GM23248 (cell line): Measurements from ENCODE around the gene TMEM59. TPM values are rescaled to one million over a fixed set of nuclear protein-coding genes. Genes with fewer than 3 reads are reported as not detected.

Experiments
- DNase-seq: peaks from one replicate; pipeline ENCODE4 v3.0.0-alpha.2; 2015
- H2AFZ ChIP-seq: fragments of 200-600 bp; sonication (generic); 2 replicates; pipeline ENCODE4 v1.6.1; 2016; ENCODE audit warnings: antibody characterized with exemption
- H3F3A ChIP-seq: fragments of 200-600 bp; sonication (generic); 2 replicates; pipeline ENCODE4 v1.6.1; 2016; ENCODE audit warnings: mild to moderate bottlenecking, antibody characterized with exemption, mixed run types; ENCODE audit not compliant: insufficient read depth
- H3K27ac ChIP-seq: fragments of 200-600 bp; sonication (generic); 2 replicates; pipeline ENCODE4 v1.5.1; 2016; ENCODE audit warnings: mild to moderate bottlenecking
- H3K27me3 ChIP-seq: fragments of 200-600 bp; sonication (generic); replicated peaks from 2 replicates; pipeline ENCODE4 v1.6.1; 2016; ENCODE audit warnings: mild to moderate bottlenecking; ENCODE audit not compliant: insufficient read depth
- H3K36me3 ChIP-seq: fragments of 200-600 bp; sonication (generic); 2 replicates; pipeline ENCODE4 v1.6.1; 2016; ENCODE audit warnings: low read depth, mild to moderate bottlenecking
- H3K4me1 ChIP-seq: fragments of 200-600 bp; sonication (generic); 2 replicates; pipeline ENCODE4 v1.6.1; 2016; ENCODE audit warnings: mild to moderate bottlenecking; ENCODE audit not compliant: insufficient read depth
- H3K4me2 ChIP-seq: fragments of 200-600 bp; sonication (generic); one replicate; pipeline ENCODE4 v1.6.1; 2016; ENCODE audit warnings: mild to moderate bottlenecking; ENCODE audit not compliant: unreplicated experiment
- H3K4me3 ChIP-seq: fragments of 200-600 bp; sonication (generic); 2 replicates; pipeline ENCODE4 v1.5.1; 2016; ENCODE audit warnings: mild to moderate bottlenecking
- H3K79me2 ChIP-seq: fragments of 200-600 bp; sonication (generic); 2 replicates; pipeline ENCODE4 v1.6.1; 2016; ENCODE audit warnings: mild to moderate bottlenecking; ENCODE audit not compliant: insufficient read depth
- H3K9ac ChIP-seq: fragments of 200-600 bp; sonication (generic); 2 replicates; pipeline ENCODE4 v1.6.1; 2016; ENCODE audit warnings: mild to moderate bottlenecking
- H3K9me2 ChIP-seq: fragments of 200-600 bp; sonication (generic); 2 replicates; pipeline ENCODE4 v1.6.1; 2016; ENCODE audit warnings: mixed run types, mild to moderate bottlenecking, moderate library complexity; ENCODE audit not compliant: insufficient read depth
- H3K9me3 ChIP-seq: fragments of 200-600 bp; sonication (generic); one replicate; pipeline ENCODE4 v1.6.1; 2017; ENCODE audit warnings: low read depth
- H4K20me1 ChIP-seq: fragments of 200-600 bp; sonication (generic); 2 replicates; pipeline ENCODE4 v1.6.0; 2016; ENCODE audit not compliant: insufficient read depth
- EZH2 ChIP-seq: fragments of 200-600 bp; sonication (generic); IDR thresholded peaks from 2 replicates; pipeline ENCODE4 v1.6.1; 2018; ENCODE audit warnings: antibody characterized with exemption, mild to moderate bottlenecking; ENCODE audit not compliant: insufficient read depth, poor library complexity, severe bottlenecking
- EZH2phosphoT487 ChIP-seq: fragments of 200-600 bp; sonication (generic); IDR thresholded peaks from 2 replicates; pipeline ENCODE4 v1.6.1; 2018; ENCODE audit warnings: antibody characterized with exemption, moderate library complexity, mild to moderate bottlenecking, low read depth; ENCODE audit not compliant: insufficient read depth
- WGBS, 2 experiments: methylation state at CpG; one replicate each; pipeline ENCODE4 v1.1.6; 2015 to 2017; ENCODE audit warnings: low lambda C conversion rate in 2 of 2, low coverage in 1 of 2; ENCODE audit errors: missing lambda C conversion rate in 2 of 2; 5-methylcytosine and 5-hydroxymethylcytosine counted together
- in situ Hi-C: fragments of 300-500 bp; cut with MboI; formaldehyde crosslinking; loops from 2 replicates; pipeline ENCODE4 v1.15.0; 2020
- polyA plus RNA-seq: library from polyadenylated mRNA; unstranded; fragments of >200 nt; fragmentation: Nextera tagmentation; extraction: Ambion mirVana; gene quantifications from 2 replicates; pipeline ENCODE4 v1.2.1, GENCODE V29; 2016
- total RNA-seq: library from RNA; depleted of rRNA; stranded (reverse); fragments of >200 nt; shearing (Covaris generic); gene quantifications from 2 replicates; pipeline ENCODE4 v1.2.3, GENCODE V29; 2014

The TMEM59 gene
- total and polyA plus RNA-seq, 2 experiments from 2014 or later = 425 to 774 TPM

DNA sequence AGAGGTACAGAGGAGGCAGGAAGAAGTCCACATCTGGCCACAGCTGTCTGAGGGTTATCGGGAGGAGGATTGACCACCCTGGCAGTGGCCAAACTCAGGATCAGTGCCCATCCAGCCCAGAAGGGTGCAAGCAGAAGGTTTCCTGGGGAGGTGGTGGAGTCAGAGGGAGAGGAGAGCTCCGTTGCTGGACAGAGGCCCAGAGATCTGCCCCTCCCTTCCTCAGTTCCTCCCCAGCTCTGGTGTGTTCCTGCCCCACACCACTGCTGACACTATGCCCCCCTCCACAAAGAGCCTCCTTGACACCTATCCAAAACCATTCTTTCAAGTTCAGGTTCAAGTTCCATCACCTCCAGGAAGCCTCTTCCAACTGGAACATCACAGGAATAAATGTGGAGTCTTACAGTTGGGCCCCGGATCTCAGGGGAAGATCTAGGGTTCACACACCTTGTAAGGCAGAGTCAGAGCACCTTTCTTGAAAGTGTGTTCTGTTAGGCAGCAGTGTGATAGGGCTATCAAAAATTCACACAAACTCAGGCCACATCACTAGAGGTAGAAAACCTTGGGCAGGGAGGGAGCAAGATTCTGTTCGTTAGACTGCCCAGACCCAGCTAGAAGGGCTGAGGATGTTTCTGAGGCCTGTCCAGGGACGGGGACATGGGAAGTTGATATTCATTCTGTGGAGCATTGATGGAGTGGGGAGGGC is 42.4 kb downstream of the TMEM59 start:
- in situ Hi-C loops = no loop called here
- H3K27me3 ChIP-seq = peaks cover 6% of the 10 kb centered on the region; the same call in 1 of the 2 replicates

DNA sequence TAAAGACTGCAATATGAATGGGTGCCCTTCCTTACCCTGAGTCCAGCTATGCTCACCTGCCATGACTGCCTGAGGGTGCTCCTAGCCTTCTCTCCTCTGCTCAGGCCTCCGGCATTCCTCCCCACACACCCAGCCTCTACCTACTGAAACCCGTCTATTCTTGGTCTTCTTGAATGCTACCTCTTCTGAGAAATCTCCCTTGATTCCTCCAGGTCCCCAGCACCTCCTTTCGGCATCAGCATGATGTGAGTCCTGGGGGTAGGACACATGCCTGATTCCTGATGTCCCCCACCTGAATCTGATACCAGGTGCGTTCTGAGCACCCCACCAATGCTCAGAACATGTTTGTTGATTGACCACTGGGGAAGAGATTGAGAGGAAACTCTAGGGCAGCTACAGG is 43.6 kb downstream of the TMEM59 start:
- Histone ChIP-seq H3K9me2 (no peaks in the 10 kb centered on the region), H3K27me3 (peaks cover 6% of the 10 kb centered on the region; the same call in 1 of the 2 replicates)

More for the DNA sequence above, 42.4 kb downstream of the TMEM59 start:
- Histone ChIP-seq H3K9me3 (no peaks in the 10 kb centered on the region), H2AFZ (no peak overlapping the region), H3K9me2 (no peaks in the 10 kb centered on the region), H3K36me3 (no peaks in the 10 kb centered on the region), H3K79me2 (no peaks in the 10 kb centered on the region), H3F3A (no peaks in the 10 kb centered on the region), H3K27ac (no peak overlapping the region), H3K9ac (no peak overlapping the region), H3K4me2 (no peak overlapping the region), H3K4me1 (no peaks in the 10 kb centered on the region), H4K20me1 (no peaks in the 10 kb centered on the region), H3K4me3 (no peak overlapping the region)
- TF ChIP-seq EZH2phosphoT487 (no peak), EZH2 (no peak)
- no peak for DNase-seq
- WGBS, 2 experiments = 53 to 60% methylated on average over 4 to 5 of the region's 5 CpGs

DNA sequence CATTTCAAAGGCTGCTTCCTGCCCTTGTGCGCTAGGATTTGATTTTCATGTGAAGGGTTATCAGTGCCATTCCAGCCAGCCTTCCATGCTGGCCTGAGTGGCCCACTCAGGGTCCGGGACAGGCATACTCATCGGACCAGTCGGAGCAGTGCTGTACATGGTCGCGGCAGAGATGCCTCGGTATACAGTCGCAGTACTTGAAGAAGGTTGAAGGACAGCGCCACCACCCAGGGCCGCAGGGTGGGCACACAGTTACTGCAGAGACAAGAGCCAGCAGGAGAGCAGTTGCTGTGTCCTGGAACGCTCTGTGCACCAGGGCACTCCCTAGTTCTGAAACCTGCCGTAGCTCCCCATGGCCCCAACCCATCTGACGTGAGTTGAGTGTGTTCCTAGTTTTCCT is 44.1 kb downstream of the TMEM59 start:
- Histone ChIP-seq H3K4me3 (no peak overlapping the region), H3K9me3 (no peaks in the 10 kb centered on the region), H2AFZ (no peak overlapping the region), H3F3A (no peaks in the 10 kb centered on the region), H3K27me3 (peaks cover 6% of the 10 kb centered on the region; the same call in 1 of the 2 replicates), H3K27ac (no peak overlapping the region), H3K9me2 (no peaks in the 10 kb centered on the region), H3K4me2 (no peak overlapping the region), H3K36me3 (no peaks in the 10 kb centered on the region), H3K79me2 (no peaks in the 10 kb centered on the region), H3K4me1 (no peaks in the 10 kb centered on the region), H4K20me1 (no peaks in the 10 kb centered on the region), H3K9ac (no peak overlapping the region)
- WGBS, 2 experiments = 83 to 86% methylated on average over 13 of the region's 13 CpGs
- in situ Hi-C loops = no loop called here
- DNase-seq = no peak
- TF ChIP-seq EZH2 (no peak), EZH2phosphoT487 (no peak)

More for the DNA sequence above, 43.6 kb downstream of the TMEM59 start:
- H3K9me3 ChIP-seq = no peaks in the 10 kb centered on the region
- TF ChIP-seq EZH2 (no peak), EZH2phosphoT487 (no peak)
- no peak overlapping the region for H3K4me3 ChIP-seq
- no peak overlapping the region for H3K4me2 ChIP-seq
- no peak overlapping the region for H3K9ac ChIP-seq
- no peaks in the 10 kb centered on the region for H4K20me1 ChIP-seq
- no peak overlapping the region for H2AFZ ChIP-seq
- no peaks in the 10 kb centered on the region for H3K79me2 ChIP-seq
- WGBS, 2 experiments = 55 to 56% methylated on average over 4 of the region's 4 CpGs
- in situ Hi-C loops = no loop called here
- no peaks in the 10 kb centered on the region for H3F3A ChIP-seq
- no peak for DNase-seq
- no peaks in the 10 kb centered on the region for H3K36me3 ChIP-seq
- H3K27ac ChIP-seq = no peak overlapping the region
- no peaks in the 10 kb centered on the region for H3K4me1 ChIP-seq

DNA sequence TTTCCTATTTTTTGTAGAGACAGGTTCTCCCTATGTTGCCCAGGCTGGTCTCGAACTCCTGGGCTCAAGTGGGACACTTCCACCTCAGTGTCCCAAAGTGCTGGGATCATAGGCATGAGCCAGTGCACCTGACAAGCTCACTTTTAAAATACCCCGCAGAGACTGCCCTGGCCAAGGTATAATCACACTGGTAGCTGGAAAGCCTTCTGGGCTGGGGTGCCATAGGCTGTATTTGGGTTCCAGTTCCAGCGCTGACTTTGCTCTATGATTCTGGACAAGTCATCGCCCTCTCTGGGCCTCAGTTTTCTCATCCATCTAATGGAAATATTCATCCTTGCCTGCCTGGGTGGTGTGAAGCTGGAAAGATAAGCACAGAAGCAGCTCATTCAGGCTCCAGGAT is 45.4 kb downstream of the TMEM59 start:
- Histone ChIP-seq H3K79me2 (no peaks in the 10 kb centered on the region), H3K9me2 (no peaks in the 10 kb centered on the region), H3K27me3 (peaks cover 6% of the 10 kb centered on the region; the same call in 1 of the 2 replicates), H3F3A (no peaks in the 10 kb centered on the region), H3K36me3 (no peaks in the 10 kb centered on the region), H4K20me1 (no peaks in the 10 kb centered on the region), H3K4me2 (no peak overlapping the region), H3K9ac (no peak overlapping the region), H3K4me3 (no peak overlapping the region), H3K9me3 (no peaks in the 10 kb centered on the region), H3K4me1 (no peaks in the 10 kb centered on the region), H2AFZ (no peak overlapping the region), H3K27ac (no peak overlapping the region)
- TF ChIP-seq EZH2phosphoT487 = no peak
- TF ChIP-seq EZH2 = no peak
- no peak for DNase-seq
- in situ Hi-C loops = no loop called here
- WGBS, 2 experiments = 76 to 84% methylated on average over 4 of the region's 4 CpGs
